ENCODE results near the gene MLN.
"Not testable (repeated sequence)": the region's sequence is repeated elsewhere in the genome, so short reads cannot be mapped to it uniquely, and the experiment has no call there.

MLN gene

GRCh38 chr6:33836806-33837469, 33.1 kb upstream of the MLN start:
- H3K4me3 ChIP-seq (ENCODE audit: low read depth, low read length): no peak overlapping the region
- no peak for DNase-seq (ENCODE audit: low read depth)

GRCh38 chr6:33834401-33835392, 30.9 kb upstream of the MLN start:
- no peak overlapping the region for H3K4me3 ChIP-seq (ENCODE audit: low read depth, low read length)
- DNase-seq (ENCODE audit: low read depth): no peak

- no peak for DNase-seq (ENCODE audit: low read depth)
- no peak overlapping the region for H3K4me3 ChIP-seq (ENCODE audit: low read depth, low read length)
These were observed 29.8 kb upstream of the MLN start for GRCh38 chr6:33833599-33833998.

GRCh38 chr6:33832831-33833230, 29.0 kb upstream of the MLN start:
- DNase-seq (ENCODE audit: low read depth); H3K4me3 ChIP-seq (ENCODE audit: low read depth, low read length): not testable (repeated sequence)

- not testable (repeated sequence) for DNase-seq (ENCODE audit: low read depth); H3K4me3 ChIP-seq (ENCODE audit: low read depth, low read length)
These were observed 27.9 kb upstream of the MLN start for GRCh38 chr6:33831725-33832124.

- no peak overlapping the region for H3K4me3 ChIP-seq (ENCODE audit: low read depth, low read length)
- DNase-seq (ENCODE audit: low read depth): no peak
These were observed 26.9 kb upstream of the MLN start for GRCh38 chr6:33830635-33831240.

- DNase-seq (ENCODE audit: low read depth): no peak
- no peak overlapping the region for H3K4me3 ChIP-seq (ENCODE audit: low read depth, low read length)
These were observed 25.2 kb upstream of the MLN start for GRCh38 chr6:33828764-33829731.

GRCh38 chr6:33828452-33828763, 24.6 kb upstream of the MLN start:
- H3K4me3 ChIP-seq (ENCODE audit: low read depth, low read length): no peak overlapping the region

GRCh38 chr6:33827546-33828451, 24.0 kb upstream of the MLN start:
- DNase-seq (ENCODE audit: low read depth): no peak
- no peak overlapping the region for H3K4me3 ChIP-seq (ENCODE audit: low read depth, low read length)

More at GRCh38 chr6:33828452-33828763, 24.6 kb upstream of the MLN start:
- no peak for DNase-seq (ENCODE audit: low read depth)

- DNase-seq (ENCODE audit: low read depth): no peak
- no peak overlapping the region for H3K4me3 ChIP-seq (ENCODE audit: low read depth, low read length)
These were observed 22.7 kb upstream of the MLN start for GRCh38 chr6:33826537-33826936.

- DNase-seq (ENCODE audit: low read depth): no peak
- H3K4me3 ChIP-seq (ENCODE audit: low read depth, low read length): no peak overlapping the region
These were observed 20.8 kb upstream of the MLN start for GRCh38 chr6:33824461-33825154.

GRCh38 chr6:33823806-33824205, 20.0 kb upstream of the MLN start:
- no peak overlapping the region for H3K4me3 ChIP-seq (ENCODE audit: low read depth, low read length)
- no peak for DNase-seq (ENCODE audit: low read depth)

GRCh38 chr6:33822575-33823395, 19.0 kb upstream of the MLN start:
- H3K4me3 ChIP-seq (ENCODE audit: low read depth, low read length): no peak overlapping the region
- DNase-seq (ENCODE audit: low read depth): no peak

- DNase-seq (ENCODE audit: low read depth): no peak
- H3K4me3 ChIP-seq (ENCODE audit: low read depth, low read length): no peak overlapping the region
These were observed 17.1 kb upstream of the MLN start for GRCh38 chr6:33820784-33821520.

GRCh38 chr6:33820243-33820642, 16.4 kb upstream of the MLN start:
- DNase-seq (ENCODE audit: low read depth): no peak
- no peak overlapping the region for H3K4me3 ChIP-seq (ENCODE audit: low read depth, low read length)

- H3K4me3 ChIP-seq (ENCODE audit: low read depth, low read length): no peak overlapping the region
- DNase-seq (ENCODE audit: low read depth): no peak
These were observed 15.2 kb upstream of the MLN start for GRCh38 chr6:33819021-33819420.
